Transverse colon (tissue), 4 donors: ENCODE results near the gene CREB5.

Experiments
- CTCF ChIP-seq, 5 experiments: fragments of 200-600 bp in 3 of 5; fragments of 450-650 bp in 2 of 5; sonication (generic) in 3 of 5; IDR thresholded peaks; 1 replicate in 2 of 5; 2 replicates in 3 of 5; pipeline ENCODE4 v1.5.1; 2016 to 2017; ENCODE audit warnings: antibody characterized with exemption in 5 of 5, inconsistent platforms in 3 of 5, mild to moderate bottlenecking in 2 of 5, moderate library complexity in 1 of 5
- POLR2A ChIP-seq: fragments of 450-650 bp; IDR thresholded peaks from one replicate; pipeline ENCODE4 v1.6.1; 2016; ENCODE audit warnings: antibody characterized with exemption, mild to moderate bottlenecking, moderate library complexity
- POLR2AphosphoS5 ChIP-seq, 3 donors: sonication (generic); formaldehyde crosslinking; IDR thresholded peaks; one replicate each; pipeline ENCODE4 v1.6.1; 2016; ENCODE audit warnings: antibody characterized with exemption in 3 of 3

GRCh38 chr7:28459306-28459705, 47.0 kb downstream of the CREB5 start:
- TF ChIP-seq CTCF (IDR thresholded peaks at IDR 0.05): no peak
- no peak for TF ChIP-seq POLR2A
- TF ChIP-seq POLR2AphosphoS5 (IDR thresholded peaks at IDR 0.05): no peak
